ENCODE results near the gene SCRN2. TPM values are rescaled to one million over a fixed set of nuclear protein-coding genes. Genes with fewer than 3 reads are reported as not detected.

SCRN2 gene
- polyA plus RNA-seq, 1 donor: 26.5 TPM

- DNase-seq: no peak
These were observed 31.1 kb upstream of the SCRN2 start for GRCh38 chr17:47872019-47872650.

GRCh38 chr17:47871048-47871447 lies 30.0 kb upstream of the SCRN2 start:
- DNase-seq: no peak

- DNase-seq: no peak
These were observed 29.0 kb upstream of the SCRN2 start for GRCh38 chr17:47870056-47870455.

GRCh38 chr17:47869114-47869513 lies 28.0 kb upstream of the SCRN2 start:
- no peak for DNase-seq

DNA sequence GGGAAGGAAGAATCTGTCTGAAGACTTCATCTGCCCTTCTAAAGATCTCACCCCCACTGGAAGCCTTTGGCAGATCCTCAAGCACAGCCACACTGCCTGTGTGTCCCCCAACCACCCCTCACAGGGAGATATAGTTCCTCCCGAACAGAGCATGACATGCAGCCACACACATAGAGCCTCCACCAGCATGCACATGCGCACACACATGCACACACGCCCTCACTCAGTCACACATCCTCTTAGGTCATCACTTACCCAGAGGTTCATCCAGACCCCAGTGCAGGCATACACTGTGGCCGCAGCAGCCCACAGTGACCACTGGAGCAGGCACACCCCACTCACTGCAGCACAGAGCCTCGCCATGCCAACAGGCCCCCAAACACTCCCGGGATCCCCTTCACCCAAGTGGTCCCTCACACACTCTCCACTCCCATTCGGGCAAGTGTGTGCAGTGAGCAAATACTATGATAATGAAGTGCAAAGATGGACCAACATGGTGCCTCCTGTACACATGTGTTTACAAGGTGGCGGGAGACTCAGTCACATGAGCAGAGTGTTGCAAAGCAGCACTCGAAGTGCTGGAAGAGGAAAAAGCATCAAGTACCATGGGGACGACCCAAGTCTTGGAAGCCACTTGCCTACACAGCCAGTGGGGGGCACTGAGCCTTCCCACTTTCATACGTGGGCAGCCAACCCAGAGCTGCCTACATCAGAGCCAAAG lies 26.9 kb upstream of the SCRN2 start:
- no peak for DNase-seq

DNA sequence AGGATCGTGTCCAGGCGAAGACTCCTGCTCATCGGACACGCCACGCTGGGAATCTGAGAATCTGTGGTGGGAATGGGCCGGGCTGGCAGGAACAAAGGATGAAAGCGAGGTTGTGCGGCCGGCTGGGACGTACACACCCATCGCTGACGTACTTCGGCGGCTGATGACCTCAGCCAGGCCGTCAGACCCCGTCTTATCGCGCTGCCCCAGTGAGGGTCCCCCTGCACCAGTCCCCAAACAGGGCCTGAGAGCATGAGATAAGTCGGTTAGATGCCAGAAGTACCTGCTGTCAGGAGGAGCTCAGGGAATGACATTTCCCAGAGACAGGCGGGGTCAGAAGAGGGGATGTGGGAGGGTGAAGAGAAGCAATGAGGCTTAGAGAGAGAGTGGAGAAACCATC lies 25.9 kb upstream of the SCRN2 start:
- DNase-seq: no peak

GRCh38 chr17:47864791-47865216 lies 23.7 kb upstream of the SCRN2 start:
- DNase-seq: no peak

DNA sequence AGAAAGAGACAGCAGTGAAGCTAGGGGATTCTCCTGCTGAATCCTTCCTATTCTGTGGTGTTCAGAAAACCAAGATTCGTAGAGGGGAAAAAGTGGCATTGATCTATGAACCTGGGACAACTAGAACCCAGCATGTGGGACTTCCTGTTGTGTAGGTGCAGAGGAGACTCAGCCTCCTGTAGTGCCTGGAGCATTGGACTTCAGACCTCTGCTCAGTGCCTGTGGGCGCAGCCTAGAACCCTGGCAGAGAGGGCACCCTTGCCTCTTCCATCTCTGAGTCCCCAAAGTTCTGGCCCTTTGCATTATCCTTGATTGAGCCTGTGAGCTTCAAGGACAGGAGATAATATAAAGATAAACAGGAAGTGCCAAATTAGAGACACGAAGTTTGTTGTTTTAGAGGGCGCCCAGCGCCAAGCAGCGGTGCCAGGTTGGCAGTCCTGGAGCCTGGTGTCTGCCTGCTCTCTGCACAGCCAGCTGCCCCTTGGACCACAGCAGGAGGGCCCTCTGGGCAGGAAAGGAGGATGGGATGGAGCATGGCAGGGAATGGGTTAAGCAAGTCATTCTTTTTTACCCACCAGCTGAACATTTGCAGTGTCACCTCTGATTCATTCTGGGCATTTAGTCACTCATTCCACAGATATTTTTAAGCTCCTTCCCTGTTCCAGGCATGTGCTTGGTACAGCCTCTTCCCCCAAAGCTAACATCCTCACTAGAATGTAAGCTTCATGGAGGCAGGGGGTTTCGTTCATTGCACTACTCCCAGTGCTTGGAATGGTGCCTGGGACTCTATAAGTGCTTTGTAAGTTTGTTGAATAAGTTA lies 21.8 kb upstream of the SCRN2 start:
- DNase-seq: no peak

GRCh38 chr17:47860386-47860785 lies 19.3 kb upstream of the SCRN2 start:
- DNase-seq: no peak

DNA sequence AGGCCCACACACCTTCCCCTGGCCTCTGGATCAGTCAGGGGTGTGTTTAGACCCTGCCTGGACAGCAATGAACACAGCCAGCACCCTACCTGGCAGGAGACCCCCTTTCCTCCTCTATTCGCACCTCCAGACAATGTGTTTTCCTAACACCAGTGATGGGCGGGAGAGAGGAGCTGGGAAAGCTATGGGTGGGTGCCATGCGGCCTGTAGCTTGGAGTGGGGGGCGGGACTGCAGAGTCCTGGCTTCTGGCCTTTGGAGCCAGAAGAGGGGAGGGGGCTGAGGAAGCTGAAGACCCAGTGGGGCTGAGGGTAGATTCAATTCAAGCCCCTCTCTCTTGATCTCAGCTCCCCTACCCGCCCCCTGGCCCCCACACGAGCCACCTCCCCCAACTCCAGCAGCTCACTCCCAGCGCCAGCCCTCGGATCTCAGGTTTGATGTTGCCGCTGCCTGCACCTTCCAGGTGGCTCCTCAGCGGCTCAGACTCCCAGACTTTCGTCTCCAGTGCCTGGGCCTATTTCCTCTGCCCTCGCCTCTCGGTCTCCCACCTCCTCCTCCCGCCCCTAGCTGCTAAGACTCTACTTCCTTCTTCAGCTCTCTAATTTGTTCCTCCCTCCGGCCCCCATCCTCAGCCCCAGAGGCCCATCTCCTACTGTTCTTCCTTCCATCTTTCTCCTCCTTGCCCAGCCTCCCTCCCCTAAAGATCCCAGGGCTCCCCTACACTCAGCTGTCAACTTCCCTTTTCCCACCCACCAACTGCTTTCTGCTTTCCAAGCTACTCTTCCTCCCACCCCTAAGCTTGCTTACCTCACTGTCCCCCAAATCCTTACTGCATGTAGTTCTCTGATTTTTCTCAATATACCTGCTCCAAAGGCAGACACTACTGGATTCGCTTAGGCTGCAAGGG lies 16.7 kb upstream of the SCRN2 start:
- no peak for DNase-seq

GRCh38 chr17:47856830-47857229 lies 15.8 kb upstream of the SCRN2 start:
- DNase-seq: no peak

DNA sequence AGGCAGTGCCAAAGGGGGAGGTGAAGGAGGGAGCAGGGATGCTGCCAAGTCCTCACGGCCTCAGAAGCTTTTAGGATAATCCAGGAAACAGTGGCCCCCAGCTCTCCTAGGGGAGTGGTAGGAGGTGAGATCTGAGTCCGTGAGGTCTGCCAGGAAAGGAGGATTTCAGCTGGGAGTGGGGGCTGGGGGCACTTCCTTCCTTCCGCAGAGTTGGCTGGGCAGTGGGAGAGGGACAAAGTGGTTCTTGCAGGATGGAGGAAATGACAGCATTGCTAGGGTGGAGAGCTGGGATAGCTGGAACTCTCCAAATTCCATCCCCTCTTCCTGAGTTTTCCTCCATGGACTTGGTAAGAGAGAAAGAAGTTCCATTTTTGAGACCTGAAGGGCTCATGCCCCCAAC lies 14.7 kb upstream of the SCRN2 start:
- DNase-seq: no peak

GRCh38 chr17:47853616-47854015 lies 12.5 kb upstream of the SCRN2 start:
- no peak for DNase-seq

GRCh38 chr17:47852113-47852949 lies 11.3 kb upstream of the SCRN2 start:
- no peak for DNase-seq

DNA sequence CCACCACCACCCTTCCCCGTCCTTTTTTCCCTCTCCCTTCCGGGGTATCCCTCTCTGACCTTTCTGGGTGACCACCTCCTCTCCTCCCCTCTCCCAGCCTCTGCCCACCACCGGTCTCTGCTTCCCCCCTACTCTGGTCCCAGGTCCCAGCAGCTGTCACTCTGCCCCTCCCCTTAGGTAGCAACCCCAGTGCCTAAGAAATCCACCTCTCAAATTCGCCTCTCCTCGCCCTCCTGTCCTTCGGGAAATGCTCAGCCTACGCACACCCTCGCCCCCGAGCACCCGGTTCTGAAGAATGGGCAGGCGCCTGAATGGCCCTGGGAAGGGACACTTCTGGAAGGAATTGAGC lies 10.7 kb upstream of the SCRN2 start:
- DNase-seq: no peak

DNA sequence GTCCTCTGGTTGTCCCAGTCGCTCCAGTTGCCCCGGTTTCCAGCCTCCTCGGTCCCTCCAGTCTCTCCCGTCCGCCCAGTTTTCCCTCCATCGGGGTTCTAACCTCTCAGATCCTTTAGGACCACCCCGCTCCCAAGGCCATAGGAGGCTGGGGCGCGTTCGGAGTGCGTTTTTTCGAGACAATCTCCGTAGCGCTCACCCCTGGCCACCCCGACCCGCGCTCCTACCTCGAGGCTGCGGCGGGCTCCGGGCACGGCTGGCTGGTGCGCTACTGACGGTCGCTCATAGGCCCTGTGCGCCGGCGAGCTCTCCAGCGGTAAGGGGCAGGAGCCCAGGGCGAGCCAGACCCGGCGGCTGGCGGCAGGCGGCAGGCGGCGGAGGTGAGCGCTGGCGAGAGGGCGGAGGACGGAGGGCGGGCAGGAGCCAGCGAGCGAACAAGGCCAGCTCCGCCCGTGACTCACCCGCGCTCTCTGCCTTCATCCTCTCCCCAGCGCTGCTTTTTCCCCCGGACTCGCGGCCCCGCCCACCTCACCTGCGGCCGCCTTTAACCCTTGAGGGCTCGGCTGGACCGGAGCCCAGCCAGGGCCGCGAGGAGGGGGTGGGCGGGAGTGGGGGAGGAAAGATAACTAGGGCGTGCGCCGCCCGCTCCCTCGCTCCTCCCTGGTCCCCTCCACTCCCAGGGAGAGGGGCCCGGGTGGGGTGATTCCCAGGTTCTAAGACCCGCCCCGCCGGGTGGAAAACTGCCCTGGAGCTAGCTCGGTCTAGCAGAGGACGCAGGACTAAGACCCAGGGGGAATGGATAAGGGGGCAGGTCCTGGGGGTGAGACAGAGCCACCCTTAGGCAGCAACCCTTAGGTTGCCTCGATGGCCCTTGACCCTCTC lies 9.9 kb upstream of the SCRN2 start, which contains the start of gene SP6:
Gene SP6 (minus strand): TSS at position 472 of the 882 bp plus-strand sequence. CDS start 2,734 bp downstream, outside the sequence.
- DNase-seq: no peak

DNA sequence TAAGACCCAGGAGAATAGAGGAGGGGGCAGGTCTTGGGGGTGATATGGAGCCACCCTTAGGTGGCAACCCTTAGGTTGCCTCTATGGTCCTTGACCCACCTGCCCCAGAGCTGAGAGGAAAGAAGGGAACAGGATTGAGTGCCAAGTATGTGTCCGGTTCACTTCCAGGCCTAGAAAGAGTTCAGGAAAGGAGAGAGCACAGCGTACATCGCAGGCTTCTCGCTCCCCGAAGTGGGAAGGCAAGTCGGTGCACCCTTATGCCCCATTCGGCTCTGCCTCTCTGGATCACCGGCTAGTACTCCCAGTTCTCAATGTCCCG lies 9.3 kb upstream of the SCRN2 start:
- no peak for DNase-seq

DNA sequence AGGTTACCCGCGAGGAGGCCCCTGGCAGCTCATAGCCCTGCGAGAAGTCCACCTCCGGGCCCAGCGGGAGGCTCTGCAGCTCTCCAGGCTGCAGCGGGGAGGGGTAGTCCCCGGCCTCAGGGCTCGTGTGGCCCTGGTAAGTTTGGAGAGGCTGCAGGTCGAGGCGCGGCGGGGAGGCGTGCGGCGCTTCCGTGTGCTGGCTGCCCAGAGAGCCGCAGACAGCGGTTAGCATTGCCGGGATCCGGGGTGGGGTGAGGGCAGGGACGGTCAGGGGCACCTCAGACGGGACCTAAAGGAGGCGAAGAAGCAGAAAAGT lies 7.1 kb upstream of the SCRN2 start:
- DNase-seq: no peak

DNA sequence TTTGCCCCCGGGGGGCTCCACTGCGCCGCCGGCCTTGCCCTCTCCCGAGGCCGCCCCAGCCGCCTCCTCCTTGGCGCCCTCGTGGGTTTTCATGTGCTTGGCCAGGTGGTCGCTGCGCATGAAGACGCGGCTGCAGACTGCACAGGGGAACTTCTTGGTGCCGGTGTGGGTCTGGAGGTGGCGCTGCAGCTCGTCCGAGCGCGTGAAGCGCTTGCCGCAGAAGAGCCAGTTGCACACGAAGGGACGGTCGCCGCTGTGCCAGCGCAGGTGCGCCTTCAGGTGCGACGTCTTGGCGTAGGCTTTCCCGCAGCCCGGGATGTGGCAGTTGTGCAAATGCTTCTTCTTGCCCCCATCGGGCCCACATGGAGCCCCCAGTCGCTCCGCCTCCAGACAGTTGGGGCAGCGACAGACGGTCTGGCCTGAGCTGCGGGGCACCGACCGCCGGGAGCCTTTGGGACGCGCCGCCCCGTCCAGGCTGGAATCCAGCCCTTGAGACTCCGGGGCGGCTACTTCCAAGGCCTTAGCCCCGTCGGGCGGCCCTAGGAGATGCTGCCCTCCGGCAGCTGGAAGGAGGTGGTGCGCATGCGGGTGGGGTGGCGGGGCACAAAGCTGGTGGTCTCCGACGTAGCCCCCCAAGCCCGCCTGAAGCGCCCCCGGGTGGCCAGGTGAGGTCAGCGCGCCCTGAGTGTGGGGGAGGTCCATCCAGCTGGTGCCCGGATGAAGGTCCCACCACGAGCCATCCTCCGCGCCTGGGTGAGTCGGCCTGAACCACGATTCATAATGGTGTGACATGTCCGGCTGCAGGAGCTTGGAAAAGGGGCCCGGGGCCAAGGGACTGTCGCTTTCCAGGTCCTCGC lies 6.5 kb upstream of the SCRN2 start:
- DNase-seq: no peak

Measured in hindlimb muscle (tissue), 1 donor.